HG03460 (cell line): ENCODE results near the gene KDM2A.

Source experiments
- ATAC-seq: cut with Tn5 transposase; IDR thresholded peaks from one replicate; pipeline ENCODE4 v1.9.1; 2021; ENCODE audit not compliant: unreplicated experiment

Gene KDM2A

GRCh38 chr11:67300256-67300755 lies 181.2 kb downstream of the KDM2A start:
- no peak for ATAC-seq

- ATAC-seq: no peak
Measured at GRCh38 chr11:67300756-67301312, 181.8 kb downstream of the KDM2A start.

- ATAC-seq: no peak
Measured at GRCh38 chr11:67301313-67301921, 182.4 kb downstream of the KDM2A start.

GRCh38 chr11:67301951-67302516 lies 183.0 kb downstream of the KDM2A start:
- no peak for ATAC-seq

GRCh38 chr11:67302571-67303131 lies 183.6 kb downstream of the KDM2A start:
- ATAC-seq: no peak

GRCh38 chr11:67303132-67303834 lies 184.2 kb downstream of the KDM2A start, which contains the start of gene SSH3:
TSS of gene SSH3 (plus strand) at chr11:67303530. CDS start at chr11:67303626, 96 bp downstream.
- ATAC-seq: no peak

GRCh38 chr11:67303835-67304411 lies 184.9 kb downstream of the KDM2A start:
- no peak for ATAC-seq

- no peak for ATAC-seq
Measured at GRCh38 chr11:67304511-67305113, 185.5 kb downstream of the KDM2A start.

- ATAC-seq: no peak
Measured at GRCh38 chr11:67306769-67307544, 187.9 kb downstream of the KDM2A start.

- ATAC-seq: no peak
Measured at GRCh38 chr11:67307545-67308001, 188.5 kb downstream of the KDM2A start.
